Anterior cingulate cortex (tissue), 58 donors: ENCODE measurements around the gene ASAP2.

ENCODE experiments used
- DNase-seq, 58 donors: peaks; one replicate each; lab custom pipeline; 2025; lab: John Stamatoyannopoulos, UW

The ASAP2 gene

GRCh38 chr2:9445089-9445488, 238.5 kb downstream of the ASAP2 start:
- no peak for DNase-seq

- no peak for DNase-seq
Observed at GRCh38 chr2:9451231-9451630, 244.6 kb downstream of the ASAP2 start.
